ENCODE results near the gene ADGRB2. TPM values are rescaled to one million over a fixed set of nuclear protein-coding genes. Genes with fewer than 3 reads are reported as not detected.

Gene ADGRB2
- total RNA-seq, 2 experiments from 2014 or later = 0.74 to 0.75 TPM

DNA sequence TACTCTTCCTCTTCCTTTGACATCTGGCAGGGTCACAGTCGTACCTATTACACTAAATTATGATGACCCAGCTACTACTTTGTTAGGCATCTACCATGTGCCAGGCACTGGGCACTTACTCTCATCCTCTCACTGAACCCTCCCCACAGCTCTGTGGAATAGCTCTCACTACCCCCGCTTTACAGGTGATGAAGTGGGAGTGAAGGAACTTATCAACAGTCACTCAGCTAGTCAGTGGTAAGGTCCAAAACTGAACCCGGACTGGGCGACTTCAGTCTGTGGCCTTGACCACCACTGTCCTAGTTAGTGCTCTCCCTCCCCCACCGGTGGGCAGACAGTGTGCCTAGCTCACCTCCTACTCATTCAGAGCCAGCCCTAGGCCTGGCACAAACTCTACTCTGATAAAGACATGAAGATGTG, 12.3 kb downstream of the ADGRB2 start:
- H3K4me3 Mint-ChIP-seq = peak overlapping the region; percentile 70
- H3K4me1 Mint-ChIP-seq = peaks cover 40% of the 10 kb centered on the region
- no peak for ATAC-seq (ENCODE audit: low read depth)
- peak overlapping the region; percentile 78 for H3K27ac Mint-ChIP-seq
- POLR2A ChIA-PET = interaction anchor here (1.6 to 1.7 kb wide), 2 partner anchors 9 to 12 kb away, joined by 5 to 7 read pairs; no protein-coding TSS in a partner anchor
- H3K27me3 Mint-ChIP-seq = peaks cover 3% of the 10 kb centered on the region
- no peaks in the 10 kb centered on the region for H3K9me3 Mint-ChIP-seq
- no peak for DNase-seq
- no peaks in the 10 kb centered on the region for H3K36me3 Mint-ChIP-seq

DNA sequence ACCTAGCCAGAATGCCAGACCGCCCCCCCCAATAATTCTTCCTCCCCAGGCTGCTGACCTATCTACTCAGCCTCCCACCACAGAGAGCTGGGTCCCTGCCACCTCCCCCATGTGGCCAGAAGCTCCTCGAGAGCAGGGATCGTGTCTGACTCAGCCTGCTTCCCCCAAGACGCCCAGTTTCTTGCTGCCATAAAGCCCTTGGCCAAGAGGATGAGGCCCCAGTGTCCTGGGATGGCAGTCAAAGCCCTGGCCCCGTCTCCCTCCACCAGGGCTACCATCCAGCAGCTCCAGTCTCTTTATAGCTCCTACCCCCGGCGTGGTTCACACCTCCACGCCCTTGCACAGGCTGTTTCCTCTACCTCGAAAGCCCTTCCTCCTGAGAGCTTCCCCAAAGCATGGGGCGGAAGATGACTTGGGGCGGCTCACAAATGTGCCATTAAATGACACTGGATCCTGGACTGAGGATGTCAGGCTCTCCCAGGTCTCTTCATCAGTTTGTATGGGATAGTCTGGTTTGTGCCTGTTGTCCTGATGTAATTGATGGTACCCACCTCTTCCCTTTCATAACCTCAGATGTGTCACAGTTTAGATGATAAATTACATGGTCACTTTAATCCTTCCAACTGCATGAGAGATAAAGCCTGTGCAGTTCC, 13.2 kb downstream of the ADGRB2 start:
- Mint-ChIP-seq H3K9me3 (no peaks in the 10 kb centered on the region), H3K27me3 (peaks cover 3% of the 10 kb centered on the region), H3K27ac (peak overlapping the region; percentile 58), H3K4me3 (peak overlapping the region; percentile 25), H3K4me1 (peaks cover 44% of the 10 kb centered on the region), H3K36me3 (no peaks in the 10 kb centered on the region)
- POLR2A ChIA-PET = interaction anchor here (0.7 to 1.7 kb wide), 4 partner anchors 10 to 262 kb away, joined by 3 to 7 read pairs (median 4); partner anchors contain the start of genes KHDRBS1 and PEF1
- ATAC-seq (ENCODE audit: low read depth) (peak; percentile 63), DNase-seq (no peak)

GRCh38 chr1:31749785-31750735, 14.1 kb downstream of the ADGRB2 start:
- DNase-seq = no peak
- ATAC-seq (ENCODE audit: low read depth) = no peak
- no peaks in the 10 kb centered on the region for H3K9me3 Mint-ChIP-seq
- POLR2A ChIA-PET = interaction anchor here (0.5 to 1.7 kb wide), 4 partner anchors 10 to 709 kb away, joined by 3 to 7 read pairs (median 4); partner anchors contain the start of gene KHDRBS1
- H3K36me3 Mint-ChIP-seq = no peaks in the 10 kb centered on the region
- H3K27me3 Mint-ChIP-seq = peaks cover 3% of the 10 kb centered on the region
- H3K4me3 Mint-ChIP-seq = peak overlapping the region; percentile 25
- peaks cover 45% of the 10 kb centered on the region for H3K4me1 Mint-ChIP-seq
- peak overlapping the region; percentile 58 for H3K27ac Mint-ChIP-seq

- Mint-ChIP-seq H3K4me1 (peaks cover 43% of the 10 kb centered on the region), H3K36me3 (no peaks in the 10 kb centered on the region), H3K9me3 (no peaks in the 10 kb centered on the region), H3K27ac (no peak overlapping the region), H3K27me3 (peaks cover 3% of the 10 kb centered on the region), H3K4me3 (no peak overlapping the region)
- POLR2A ChIA-PET = no interaction called here
- no peak for DNase-seq
- no peak for ATAC-seq (ENCODE audit: low read depth)
Measured at GRCh38 chr1:31748365-31748764, 15.8 kb downstream of the ADGRB2 start.

DNA sequence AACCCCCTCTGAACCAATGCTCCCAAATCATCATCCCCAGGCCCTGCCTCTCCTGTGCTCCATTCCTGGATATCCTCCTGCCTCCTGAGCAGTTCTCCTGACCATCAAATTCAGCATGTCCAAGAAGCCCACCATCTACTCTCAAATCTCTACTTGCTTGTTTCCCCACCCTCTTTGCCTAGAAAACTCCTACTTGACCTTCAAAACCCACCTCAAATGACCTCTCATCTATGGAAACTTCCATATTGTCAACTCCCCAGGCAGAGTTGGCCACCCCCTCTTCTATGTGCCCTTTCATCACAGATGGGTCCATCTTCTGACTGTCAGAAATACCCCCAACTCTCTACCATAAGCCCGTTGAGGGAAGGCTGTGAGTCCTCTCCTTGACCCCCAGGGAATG, 16.8 kb downstream of the ADGRB2 start:
- ATAC-seq (ENCODE audit: low read depth) = no peak
- Mint-ChIP-seq H3K27me3 (peaks cover 3% of the 10 kb centered on the region), H3K27ac (peak overlapping the region; percentile 49), H3K4me3 (no peak overlapping the region), H3K36me3 (no peaks in the 10 kb centered on the region), H3K4me1 (peaks cover 36% of the 10 kb centered on the region), H3K9me3 (no peaks in the 10 kb centered on the region)
- POLR2A ChIA-PET = no interaction called here
- no peak for DNase-seq

- POLR2A ChIA-PET = interaction anchor here (1.8 kb wide), 1 partner anchor 102 kb away, joined by 8 read pairs; the partner anchor contains the start of gene PEF1
- Mint-ChIP-seq H3K27me3 (peaks cover 3% of the 10 kb centered on the region), H3K9me3 (no peaks in the 10 kb centered on the region), H3K27ac (peak overlapping the region; percentile 23), H3K4me1 (peaks cover 30% of the 10 kb centered on the region), H3K4me3 (no peak overlapping the region), H3K36me3 (no peaks in the 10 kb centered on the region)
- DNase-seq (no peak), ATAC-seq (ENCODE audit: low read depth) (peak; percentile 25)
Measured at GRCh38 chr1:31746687-31747086, 17.5 kb downstream of the ADGRB2 start.

DNA sequence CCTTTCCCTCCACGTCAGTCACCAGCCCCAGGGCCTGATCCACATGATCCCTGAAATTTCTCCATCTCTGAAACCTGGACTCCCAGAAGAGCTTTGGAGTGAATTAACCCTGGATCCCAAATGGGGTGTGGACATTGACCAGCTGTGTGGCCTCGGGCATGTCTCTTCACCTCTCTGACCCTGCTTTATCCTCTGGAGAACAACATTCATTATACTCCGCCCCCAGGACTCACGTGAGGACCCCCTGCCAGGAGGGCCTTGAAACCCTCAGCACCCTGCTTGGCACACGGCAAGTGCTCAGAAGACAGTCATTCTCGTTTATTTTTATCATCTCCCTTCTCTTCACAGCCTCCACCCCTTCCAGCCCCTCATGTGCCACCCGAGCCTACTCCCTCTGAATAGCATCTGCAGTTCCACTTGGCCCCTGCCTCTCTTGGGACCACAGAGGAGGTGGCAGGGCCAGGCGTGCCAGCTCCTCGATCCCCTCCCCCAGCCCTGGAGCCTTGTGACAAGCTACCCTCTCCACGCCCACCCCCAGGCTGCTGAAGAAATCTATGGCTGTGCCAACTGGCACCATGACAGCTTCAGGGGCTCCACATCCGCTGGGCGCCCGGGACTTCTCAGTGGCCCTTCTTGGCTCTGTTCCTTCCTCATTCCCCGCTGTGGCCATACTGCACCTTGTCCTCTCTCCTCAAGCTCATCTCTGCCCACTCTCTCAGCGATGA, 18.0 kb downstream of the ADGRB2 start:
- ATAC-seq (ENCODE audit: low read depth) (no peak), DNase-seq (no peak)
- POLR2A ChIA-PET = interaction anchor here (1.8 kb wide), 1 partner anchor 102 kb away, joined by 8 read pairs; the partner anchor contains the start of gene PEF1
- peaks cover 3% of the 10 kb centered on the region for H3K27me3 Mint-ChIP-seq
- H3K4me3 Mint-ChIP-seq = no peak overlapping the region
- H3K36me3 Mint-ChIP-seq = no peaks in the 10 kb centered on the region
- peaks cover 25% of the 10 kb centered on the region for H3K4me1 Mint-ChIP-seq
- no peaks in the 10 kb centered on the region for H3K9me3 Mint-ChIP-seq
- peak overlapping the region; percentile 49 for H3K27ac Mint-ChIP-seq

DNA sequence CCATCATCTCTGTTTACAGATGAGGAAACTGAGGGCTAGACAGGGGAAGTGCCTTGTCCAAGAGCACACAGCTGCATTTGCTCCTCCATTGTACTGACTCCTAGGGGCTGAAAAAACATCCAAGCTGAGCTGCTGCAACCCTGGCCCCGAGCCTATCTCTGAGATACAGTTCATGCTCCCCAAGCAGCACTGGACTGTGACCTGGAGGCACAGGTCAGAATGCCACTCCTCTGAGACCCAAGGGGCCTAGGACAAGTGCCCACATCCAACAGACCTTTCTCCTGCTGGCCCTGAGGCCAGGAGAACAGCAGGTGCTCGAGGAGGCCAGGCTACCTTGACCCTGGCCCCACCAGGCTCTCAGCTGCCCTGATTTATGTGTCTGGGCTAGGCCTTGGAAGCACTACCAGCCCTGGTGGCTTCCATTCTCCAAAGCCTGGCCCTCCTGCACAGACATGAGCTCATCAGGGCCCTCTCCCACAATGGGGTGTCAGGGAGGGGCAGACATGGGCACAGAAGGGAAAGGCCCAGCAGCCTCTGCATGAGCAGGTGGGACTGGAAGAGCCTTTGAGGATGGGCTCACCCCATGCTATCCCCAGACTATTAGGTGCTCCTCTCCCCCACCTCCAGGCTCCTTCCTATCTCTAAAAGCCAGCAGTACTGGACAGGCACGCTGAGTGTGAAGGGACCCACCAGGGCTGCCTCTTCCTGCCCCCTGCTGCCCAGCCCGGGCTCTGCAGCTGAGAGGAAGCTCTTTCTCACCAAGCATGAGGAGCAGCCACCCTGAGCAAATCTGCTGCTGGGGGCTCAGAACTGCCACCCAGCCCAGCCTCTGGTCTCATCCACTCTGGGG, 18.8 kb downstream of the ADGRB2 start:
- H3K4me1 Mint-ChIP-seq = peaks cover 18% of the 10 kb centered on the region
- peak overlapping the region; percentile 49 for H3K27ac Mint-ChIP-seq
- H3K36me3 Mint-ChIP-seq = no peaks in the 10 kb centered on the region
- H3K4me3 Mint-ChIP-seq = no peak overlapping the region
- peaks cover 3% of the 10 kb centered on the region for H3K27me3 Mint-ChIP-seq
- POLR2A ChIA-PET = interaction anchor here (1.8 kb wide), 1 partner anchor 101 kb away, joined by 8 read pairs; the partner anchor contains the start of gene PEF1
- ATAC-seq (ENCODE audit: low read depth) = peak; percentile 77
- no peaks in the 10 kb centered on the region for H3K9me3 Mint-ChIP-seq
- peak; percentile 81 for DNase-seq

GRCh38 chr1:31744165-31744888, 19.8 kb downstream of the ADGRB2 start:
- Mint-ChIP-seq H3K9me3 (no peaks in the 10 kb centered on the region), H3K36me3 (no peaks in the 10 kb centered on the region), H3K4me3 (no peak overlapping the region), H3K27me3 (no peaks in the 10 kb centered on the region), H3K27ac (no peak overlapping the region), H3K4me1 (peaks cover 18% of the 10 kb centered on the region)
- POLR2A ChIA-PET = no interaction called here
- DNase-seq (no peak), ATAC-seq (ENCODE audit: low read depth) (no peak)

DNA sequence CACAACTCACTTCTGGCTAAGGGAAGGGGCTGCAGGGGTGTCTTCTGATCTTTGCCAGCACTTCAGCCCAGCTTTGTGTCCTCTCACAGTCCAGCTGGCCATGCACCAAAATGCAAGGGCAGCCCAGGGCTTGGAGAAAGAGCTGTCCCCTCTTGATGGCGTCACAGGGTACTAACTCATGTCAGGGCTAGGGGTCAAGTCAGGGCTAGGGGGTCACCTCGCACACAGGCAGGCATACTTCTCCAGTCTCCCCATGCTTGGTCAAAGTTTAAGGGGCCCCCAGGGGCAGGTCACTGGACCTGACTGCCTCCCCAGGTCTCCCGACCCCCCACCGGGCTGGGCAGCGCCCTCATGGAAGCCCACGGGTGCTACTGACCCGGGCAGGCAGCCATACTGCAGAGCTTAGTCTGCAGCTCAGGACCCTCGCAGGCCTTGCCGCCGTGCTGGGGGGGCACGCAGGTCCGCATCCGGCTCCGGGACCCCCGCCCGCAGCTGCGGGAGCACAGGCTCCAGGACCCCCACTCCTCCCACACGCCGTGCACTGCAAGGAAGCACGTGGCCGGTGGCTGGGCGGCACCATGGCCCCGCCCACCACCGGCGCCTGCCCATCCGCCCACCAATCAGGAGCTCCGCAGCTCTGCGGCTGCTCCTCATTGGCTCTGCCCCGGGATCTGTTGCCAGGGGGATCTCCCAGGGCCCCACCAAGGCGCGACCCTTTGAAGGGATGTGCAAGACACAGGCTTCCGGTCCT, 21.5 kb downstream of the ADGRB2 start:
- Mint-ChIP-seq H3K9me3 (no peaks in the 10 kb centered on the region), H3K27ac (no peak overlapping the region), H3K27me3 (no peaks in the 10 kb centered on the region), H3K4me3 (no peak overlapping the region), H3K36me3 (no peaks in the 10 kb centered on the region), H3K4me1 (peaks cover 17% of the 10 kb centered on the region)
- DNase-seq (no peak), ATAC-seq (ENCODE audit: low read depth) (no peak)
- POLR2A ChIA-PET = no interaction called here

- ATAC-seq (ENCODE audit: low read depth) (peak; percentile 80), DNase-seq (peak; percentile 54)
- Mint-ChIP-seq H3K27me3 (no peaks in the 10 kb centered on the region), H3K4me3 (peak overlapping the region; percentile 49), H3K36me3 (no peaks in the 10 kb centered on the region), H3K9me3 (no peaks in the 10 kb centered on the region), H3K27ac (peak overlapping the region; percentile 51), H3K4me1 (peaks cover 5% of the 10 kb centered on the region)
- POLR2A ChIA-PET = interaction anchor here (2.2 kb wide), 1 partner anchor 12 kb away, joined by 5 read pairs; no protein-coding TSS in a partner anchor
Measured at GRCh38 chr1:31739346-31739745, 24.8 kb downstream of the ADGRB2 start.

Measured in activated naive CD8-positive, alpha-beta T cell treated with anti-CD3 and anti-CD28 coated beads, Interleukin-2, amount 10 ng/mL, durations not matched to agents 7 days and 5 days (primary cell).